Astrocyte (in vitro differentiated cells and primary cell): ENCODE measurements around the gene C10orf105. TPM values are rescaled to one million over a fixed set of nuclear protein-coding genes. Genes with fewer than 3 reads are reported as not detected.

ENCODE experiments used
- DNase-seq: peaks from one replicate; pipeline ENCODE4 v3.0.0-alpha.2; 2010; ENCODE audit warnings: low read depth
- FAIRE-seq: peaks from 2 replicates; lab custom pipeline; 2011; peaks lifted over from hg19 to GRCh38; lab: Jason Lieb, UNC
- H2AFZ ChIP-seq: 2 replicates; pipeline ENCODE4 v1.6.0; 2012; ENCODE audit warnings: low read depth, low read length, inconsistent platforms
- H3K27ac ChIP-seq: 2 replicates; pipeline ENCODE4 v1.5.1; 2011; ENCODE audit warnings: low read depth, low read length, inconsistent platforms
- H3K27me3 ChIP-seq: 2 replicates; pipeline ENCODE4 v1.6.0; 2011; ENCODE audit warnings: low read length, inconsistent platforms; ENCODE audit not compliant: insufficient read depth
- H3K36me3 ChIP-seq: 2 replicates; pipeline ENCODE4 v1.5.1; 2011; ENCODE audit warnings: low read length, inconsistent platforms; ENCODE audit not compliant: insufficient read depth
- H3K4me1 ChIP-seq: 2 replicates; pipeline ENCODE4 v1.5.1; 2011; ENCODE audit warnings: low read length, inconsistent platforms; ENCODE audit not compliant: insufficient read depth
- H3K4me2 ChIP-seq: 2 replicates; pipeline ENCODE4 v1.6.0; 2012; ENCODE audit warnings: low read length, inconsistent platforms
- H3K4me3 ChIP-seq: 2 replicates; pipeline ENCODE4 v1.5.1; 2011; ENCODE audit warnings: low read depth, mild to moderate bottlenecking, low read length, inconsistent platforms; ENCODE audit not compliant: insufficient read depth
- H3K79me2 ChIP-seq: 2 replicates; pipeline ENCODE4 v1.6.0; 2012; ENCODE audit warnings: mild to moderate bottlenecking, low read length, inconsistent platforms; ENCODE audit not compliant: insufficient read depth
- H3K9ac ChIP-seq: 2 replicates; pipeline ENCODE4 v1.6.0; 2012; ENCODE audit warnings: mild to moderate bottlenecking, low read length, inconsistent platforms
- H3K9me3 ChIP-seq: 2 replicates; pipeline ENCODE4 v1.5.1; 2012; ENCODE audit warnings: low read depth, mild to moderate bottlenecking, low read length, inconsistent platforms; ENCODE audit not compliant: insufficient read depth
- H4K20me1 ChIP-seq: 2 replicates; pipeline ENCODE4 v1.6.0; 2012; ENCODE audit warnings: low read length, inconsistent platforms; ENCODE audit not compliant: insufficient read depth
- H3K27ac Mint-ChIP-seq: one replicate; pipeline ENCODE4 v1.8.0; 2021; ENCODE audit warnings: mild to moderate bottlenecking, mixed read lengths; ENCODE audit not compliant: unreplicated experiment
- H3K27me3 Mint-ChIP-seq: one replicate; pipeline ENCODE4 v1.8.0; 2021; ENCODE audit warnings: low read depth, mixed read lengths; ENCODE audit not compliant: unreplicated experiment
- H3K36me3 Mint-ChIP-seq: one replicate; pipeline ENCODE4 v1.8.0; 2021; ENCODE audit warnings: low read depth, mixed read lengths; ENCODE audit not compliant: unreplicated experiment
- H3K4me1 Mint-ChIP-seq: one replicate; pipeline ENCODE4 v1.8.0; 2021; ENCODE audit warnings: low read depth, mixed read lengths; ENCODE audit not compliant: unreplicated experiment
- H3K4me3 Mint-ChIP-seq: one replicate; pipeline ENCODE4 v1.8.0; 2021; ENCODE audit warnings: mild to moderate bottlenecking, moderate library complexity, mixed read lengths; ENCODE audit not compliant: unreplicated experiment
- H3K9me3 Mint-ChIP-seq: one replicate; pipeline ENCODE4 v1.8.0; 2021; ENCODE audit warnings: mild to moderate bottlenecking, mixed read lengths; ENCODE audit not compliant: unreplicated experiment
- CTCF ChIP-seq: IDR thresholded peaks from 2 replicates; pipeline ENCODE4 v1.5.1; 2011; ENCODE audit warnings: low read depth, mild to moderate bottlenecking, inconsistent platforms, low read length, moderate library complexity; ENCODE audit not compliant: insufficient read depth
- EZH2 ChIP-seq: IDR thresholded peaks from 2 replicates; pipeline ENCODE4 v1.6.1; 2012; ENCODE audit warnings: mild to moderate bottlenecking, low read length, inconsistent platforms; ENCODE audit not compliant: insufficient read depth
- total RNA-seq: library from RNA; stranded (reverse); gene quantifications from 2 replicates; pipeline ENCODE4 v1.2.1, GENCODE V29; 2021

Gene C10orf105
- total RNA-seq, 1 donor from 2014 or later: not detected

- H3K4me2 ChIP-seq: no peak overlapping the region
- no peak overlapping the region for H3K27ac ChIP-seq
- no peaks in the 10 kb centered on the region for H4K20me1 ChIP-seq
- H3K27ac Mint-ChIP-seq: no peak overlapping the region
- no peaks in the 10 kb centered on the region for H3K4me1 Mint-ChIP-seq
- DNase-seq (no peak), FAIRE-seq (no peak)
- no peak overlapping the region for H3K4me3 ChIP-seq
- peaks cover 23% of the 10 kb centered on the region for H3K27me3 ChIP-seq
- no peaks in the 10 kb centered on the region for H3K9me3 Mint-ChIP-seq
- TF ChIP-seq CTCF (no peak), EZH2 (no peak)
- H3K36me3 Mint-ChIP-seq: no peaks in the 10 kb centered on the region
- no peaks in the 10 kb centered on the region for H3K9me3 ChIP-seq
- H2AFZ ChIP-seq: no peak overlapping the region
- H3K4me1 ChIP-seq: no peaks in the 10 kb centered on the region
- no peak overlapping the region for H3K4me3 Mint-ChIP-seq
- H3K27me3 Mint-ChIP-seq: peaks cover 39% of the 10 kb centered on the region
- H3K9ac ChIP-seq: no peak overlapping the region
- H3K79me2 ChIP-seq: no peaks in the 10 kb centered on the region
- no peaks in the 10 kb centered on the region for H3K36me3 ChIP-seq
These were observed 23.8 kb downstream of the C10orf105 start for GRCh38 chr10:71695502-71696476.

- Mint-ChIP-seq H3K36me3 (no peaks in the 10 kb centered on the region), H3K27ac (no peak overlapping the region), H3K9me3 (no peaks in the 10 kb centered on the region), H3K27me3 (peaks cover 33% of the 10 kb centered on the region), H3K4me1 (no peaks in the 10 kb centered on the region), H3K4me3 (no peak overlapping the region)
- no peaks in the 10 kb centered on the region for H3K4me1 ChIP-seq
- no peaks in the 10 kb centered on the region for H3K9me3 ChIP-seq
- no peak for FAIRE-seq
- H3K4me3 ChIP-seq: no peak overlapping the region
- H3K36me3 ChIP-seq: no peaks in the 10 kb centered on the region
- TF ChIP-seq CTCF (no peak), EZH2 (no peak)
- H3K27me3 ChIP-seq: peaks cover 19% of the 10 kb centered on the region
- H4K20me1 ChIP-seq: no peaks in the 10 kb centered on the region
- H3K9ac ChIP-seq: no peak overlapping the region
- no peak overlapping the region for H2AFZ ChIP-seq
- H3K79me2 ChIP-seq: no peaks in the 10 kb centered on the region
- no peak overlapping the region for H3K4me2 ChIP-seq
- no peak for DNase-seq
- H3K27ac ChIP-seq: no peak overlapping the region
These were observed 25.0 kb downstream of the C10orf105 start for GRCh38 chr10:71694567-71694968.
